GM18520 (cell line): Measurements from ENCODE around the gene NINJ2.
"Not testable (repeated sequence)": the region's sequence is repeated elsewhere in the genome, so short reads cannot be mapped to it uniquely, and the experiment has no call there.

Source experiments
- ATAC-seq: cut with Tn5 transposase; IDR thresholded peaks from one replicate; pipeline ENCODE4 v1.9.1; 2021; ENCODE audit not compliant: unreplicated experiment

The NINJ2 gene

DNA sequence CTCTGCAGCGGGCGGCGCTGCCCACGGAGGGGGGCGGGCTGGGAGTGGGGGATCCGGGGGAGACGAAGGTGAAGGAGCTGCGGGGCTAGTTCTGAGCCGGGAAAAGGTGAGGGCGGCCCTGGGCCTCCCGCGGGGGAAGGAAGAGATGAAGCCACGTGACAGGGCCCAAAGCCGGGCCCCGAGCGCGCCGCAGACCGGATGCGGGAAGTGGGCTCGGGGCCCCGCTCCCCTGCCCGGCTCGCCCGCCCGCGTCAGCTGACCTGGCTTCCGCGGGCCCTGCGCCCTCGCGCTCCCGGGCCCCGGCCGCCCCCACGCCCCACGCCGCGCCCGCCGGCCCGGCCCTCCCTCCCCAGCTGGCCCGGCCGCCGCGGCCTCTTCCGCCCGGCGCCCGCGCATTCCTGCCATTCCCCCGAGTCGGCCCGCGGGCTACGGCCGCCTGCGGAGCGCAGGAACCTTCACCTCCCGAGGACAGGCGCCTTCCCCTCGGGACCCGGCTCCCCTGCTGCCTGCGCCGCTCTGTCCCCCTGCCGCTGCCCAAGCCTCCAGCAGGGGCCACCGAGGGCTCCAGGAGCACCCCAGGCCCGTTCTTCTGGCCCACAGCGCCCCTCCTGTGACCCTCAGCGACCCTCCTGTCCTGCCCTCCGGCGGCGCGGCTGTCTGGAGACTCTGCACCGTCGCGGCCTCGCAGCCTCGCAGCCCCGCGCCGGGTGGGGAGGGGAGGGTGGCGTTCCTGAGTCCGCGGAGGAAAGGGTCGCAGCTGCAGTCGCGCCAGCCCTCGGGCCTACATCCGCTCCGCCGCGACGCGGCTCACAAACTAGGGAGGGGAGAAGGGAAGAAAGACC lies 20.4 kb downstream of the NINJ2 start:
- peak; percentile 58 for ATAC-seq

DNA sequence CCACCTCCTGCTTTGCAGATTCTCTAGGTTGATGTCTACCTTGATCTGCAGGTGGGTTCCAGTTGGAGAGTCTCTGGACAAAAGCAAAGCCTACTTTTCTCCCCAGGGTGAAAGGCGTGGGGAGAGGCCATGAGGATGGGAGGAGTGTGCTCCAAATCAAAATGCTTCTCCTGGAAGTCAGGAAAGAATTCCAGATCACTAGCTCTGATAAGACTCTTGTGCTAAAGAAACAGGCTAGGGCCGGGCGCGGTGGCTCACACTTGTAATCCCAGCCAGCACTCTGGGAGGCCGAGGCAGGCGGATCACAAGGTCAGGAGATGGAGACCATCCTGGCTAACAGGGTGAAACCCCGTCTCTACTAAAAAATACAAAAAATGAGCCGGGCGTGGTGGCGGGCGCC lies 21.9 kb downstream of the NINJ2 start:
- not testable (repeated sequence) for ATAC-seq

DNA sequence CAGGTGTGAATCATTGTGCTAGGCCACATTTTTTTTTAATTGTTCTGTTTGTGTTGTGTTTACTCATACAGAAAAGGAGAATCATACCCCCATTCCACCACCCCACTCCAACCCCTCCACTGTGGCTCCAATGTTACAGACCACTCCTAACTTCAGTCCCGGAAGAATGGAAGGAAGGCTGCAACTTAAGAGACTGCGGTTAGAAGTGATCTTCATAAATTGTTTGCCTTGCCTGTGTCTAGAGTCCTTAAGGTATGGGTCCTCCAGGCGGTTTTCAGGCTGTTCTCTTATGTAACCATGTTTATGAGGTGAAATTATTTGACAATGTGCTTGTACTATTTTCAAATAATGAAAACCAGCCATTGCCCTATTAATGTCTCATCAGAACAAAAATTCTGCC lies 22.5 kb downstream of the NINJ2 start:
- ATAC-seq = no peak

DNA sequence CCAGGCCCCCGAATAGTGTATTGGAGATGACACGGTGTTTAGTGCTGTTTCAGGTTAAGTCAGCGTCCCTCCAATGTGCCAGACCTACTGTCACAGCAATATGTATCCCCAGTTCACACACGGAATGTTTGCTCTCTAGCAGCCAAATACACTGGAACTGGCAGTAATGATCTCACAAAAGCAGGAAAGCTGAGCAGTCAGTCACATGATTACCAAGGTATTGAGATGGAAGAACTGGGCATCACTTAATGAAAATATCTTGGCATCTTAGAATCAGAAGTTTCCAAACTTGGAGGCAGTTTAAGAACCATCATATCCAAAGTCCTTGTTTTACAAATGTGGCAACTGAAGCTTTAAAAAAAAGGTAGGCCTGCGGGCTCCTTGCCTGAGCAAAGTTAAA lies 23.3 kb downstream of the NINJ2 start:
- ATAC-seq = no peak

DNA sequence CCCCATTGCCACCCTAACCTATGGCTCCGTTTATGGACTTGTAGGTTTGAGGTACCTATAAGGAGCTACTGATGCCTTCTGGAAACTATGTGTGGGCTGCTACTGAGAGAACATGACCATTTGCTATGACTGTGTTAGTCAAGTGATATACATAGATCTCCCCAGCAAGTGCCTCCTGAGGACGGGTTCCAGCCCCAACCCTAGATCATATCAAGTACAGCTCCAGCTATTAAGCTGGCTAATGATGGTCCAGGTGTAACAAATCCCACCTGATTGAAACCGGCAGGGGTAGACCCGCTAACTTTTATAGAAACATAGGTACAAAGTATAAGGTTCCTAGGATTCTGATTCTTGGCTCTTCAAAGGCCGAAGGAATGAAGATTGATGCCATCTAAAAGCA lies 23.7 kb downstream of the NINJ2 start:
- no peak for ATAC-seq

DNA sequence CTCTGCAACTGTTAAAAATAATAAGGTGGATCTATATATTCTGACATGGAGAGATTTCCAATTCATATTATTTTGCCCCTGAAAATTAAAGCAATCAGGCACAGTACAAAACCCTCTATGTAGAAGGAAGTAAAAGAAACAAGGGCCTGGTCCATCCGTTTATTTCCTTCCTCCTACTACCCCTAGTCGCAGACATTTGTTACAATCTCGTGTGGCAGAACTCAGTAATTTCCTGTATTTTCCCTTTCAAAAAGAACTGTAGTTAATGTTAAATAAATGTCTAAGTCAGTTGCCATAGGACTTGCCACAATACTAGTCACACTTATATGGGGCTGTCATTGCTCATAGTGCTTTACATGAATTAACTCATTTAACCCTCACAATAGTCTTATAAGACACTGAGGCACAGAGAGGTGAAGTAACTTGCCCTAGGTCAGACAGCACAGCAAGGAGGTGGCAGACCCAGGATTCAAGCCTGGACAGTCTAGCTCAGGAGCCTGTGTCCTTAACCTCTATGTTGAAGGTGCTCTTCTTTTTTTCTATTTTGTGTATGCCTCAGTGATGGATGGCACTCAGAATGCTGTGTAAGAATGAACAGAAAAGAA lies 24.2 kb downstream of the NINJ2 start:
- ATAC-seq = no peak

DNA sequence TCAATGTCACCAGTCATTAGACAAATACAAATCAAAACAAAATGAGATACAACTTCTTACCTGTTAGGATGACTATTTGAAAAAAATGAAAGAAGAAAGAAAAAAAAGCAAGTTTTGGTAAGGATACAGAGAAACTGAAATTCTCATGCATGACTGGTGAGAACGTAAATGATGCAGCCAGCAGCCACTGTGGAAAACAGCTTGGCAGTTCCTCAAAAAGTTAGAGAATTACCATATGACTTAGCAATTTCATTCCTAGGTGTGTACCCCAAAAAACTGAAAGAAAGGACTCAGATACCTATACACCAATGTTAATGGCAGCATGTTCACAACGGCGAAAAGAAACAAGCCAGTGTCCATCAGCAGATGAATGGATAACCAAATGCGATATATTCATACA lies 26.6 kb downstream of the NINJ2 start:
- no peak for ATAC-seq

DNA sequence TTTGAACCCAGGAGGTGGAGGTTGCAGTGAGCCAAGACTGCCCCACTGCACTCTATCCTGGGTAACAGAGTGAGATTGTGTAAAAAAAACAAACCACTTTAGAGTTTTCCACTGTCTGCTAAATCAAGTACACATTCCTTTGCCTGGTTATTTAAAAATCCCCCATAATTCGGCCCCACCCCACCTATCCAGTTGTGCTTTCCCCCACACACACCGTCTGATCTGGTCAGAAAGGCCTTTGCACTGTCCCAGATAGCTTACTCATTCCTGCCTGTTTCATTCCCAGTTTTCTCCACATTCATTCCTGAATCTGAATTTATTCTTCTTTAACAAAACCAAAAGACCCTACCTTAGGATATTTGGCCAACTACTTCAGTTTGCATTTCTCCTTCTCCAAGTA lies 29.5 kb downstream of the NINJ2 start:
- ATAC-seq = no peak

DNA sequence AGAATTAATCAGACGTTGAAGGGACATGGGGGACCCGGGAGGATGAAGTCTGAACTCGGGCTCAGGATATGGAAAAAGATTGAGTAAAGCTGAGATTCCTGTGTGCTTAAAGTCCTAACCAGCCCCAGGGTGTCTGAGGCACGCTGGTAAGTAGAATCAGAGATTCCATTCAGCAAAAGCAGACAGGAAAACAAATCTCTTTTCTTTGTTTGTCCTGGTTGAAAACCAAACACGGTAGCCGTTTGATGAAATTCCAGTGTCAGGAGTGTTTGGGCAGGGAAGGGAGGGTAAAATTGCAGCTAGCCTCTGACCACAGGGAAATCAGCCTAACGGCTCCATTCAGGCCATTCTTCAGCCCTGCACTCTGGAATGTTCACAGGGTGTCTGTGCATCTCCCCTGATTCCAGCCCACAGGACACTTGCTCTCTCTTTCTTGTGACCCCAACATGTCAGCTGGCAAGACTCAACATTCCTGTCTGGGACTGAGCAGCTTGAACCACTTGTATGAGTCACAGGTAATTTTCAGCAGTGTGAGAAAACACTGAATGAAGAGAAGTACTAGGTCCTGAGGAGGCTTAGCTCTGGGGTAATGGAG lies 31.0 kb downstream of the NINJ2 start:
- no peak for ATAC-seq

DNA sequence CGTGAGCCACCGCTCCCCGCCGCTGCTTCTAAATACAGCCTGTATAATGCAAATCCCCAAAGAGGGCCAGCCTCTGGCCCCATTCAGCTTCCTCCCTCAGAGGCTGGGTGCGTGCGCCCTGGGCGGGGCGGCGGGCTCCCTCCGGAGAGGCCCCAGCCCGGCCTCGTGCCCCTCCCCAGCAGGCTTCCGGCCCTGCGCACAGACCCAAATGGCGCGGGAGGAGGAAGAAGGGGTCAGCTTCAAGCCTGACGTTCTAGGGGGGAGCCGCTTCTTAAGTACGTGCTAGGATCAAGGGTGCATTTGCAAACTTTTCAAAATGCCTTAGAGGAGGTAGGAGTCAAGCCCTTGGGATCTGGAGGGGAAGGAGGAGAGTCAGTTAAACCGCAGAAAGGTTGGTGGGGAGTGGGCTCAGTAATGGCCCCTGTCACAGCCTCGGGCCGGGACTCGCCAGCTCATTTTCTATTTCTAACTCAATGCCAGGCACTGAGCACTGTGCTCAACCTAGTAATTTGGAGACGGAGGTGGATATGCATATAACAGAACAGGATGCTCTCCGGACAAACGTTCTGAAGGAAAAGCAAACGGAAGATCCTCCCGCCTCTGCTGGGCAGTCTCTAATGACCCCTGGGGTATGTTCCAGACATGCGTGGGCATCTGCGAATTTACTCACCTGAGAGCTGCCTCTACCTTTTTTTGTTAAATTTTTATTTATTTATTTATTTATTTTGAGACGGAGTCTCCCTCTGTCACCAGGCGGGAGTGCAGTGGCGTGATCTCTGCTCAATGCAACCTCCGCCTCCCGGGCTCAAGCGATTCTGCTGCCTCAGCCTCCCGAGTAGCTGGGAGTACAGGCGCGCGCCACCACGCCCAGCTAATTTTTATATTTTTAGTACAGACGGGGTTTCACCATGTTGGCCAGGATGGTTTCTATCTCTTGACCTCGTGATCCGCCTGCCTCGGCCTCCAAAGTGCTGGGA lies 32.3 kb downstream of the NINJ2 start:
- peak; percentile 93 for ATAC-seq

DNA sequence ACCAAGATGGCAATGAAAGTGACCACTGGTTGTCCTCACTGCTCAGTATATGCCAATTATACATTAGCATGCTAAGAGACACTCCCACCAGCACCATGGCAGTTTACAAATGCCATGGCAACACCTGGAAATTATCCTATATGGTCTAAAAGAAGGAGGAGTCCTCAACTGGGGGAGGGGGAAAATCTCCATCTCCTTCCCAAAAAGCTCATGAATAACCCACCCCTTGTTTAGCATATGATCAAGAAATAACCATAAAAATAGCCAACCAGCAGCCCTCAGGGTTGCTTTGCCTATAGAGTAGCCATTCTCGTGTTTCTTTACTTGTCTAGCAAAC lies 34.5 kb downstream of the NINJ2 start:
- ATAC-seq = not testable (repeated sequence)

DNA sequence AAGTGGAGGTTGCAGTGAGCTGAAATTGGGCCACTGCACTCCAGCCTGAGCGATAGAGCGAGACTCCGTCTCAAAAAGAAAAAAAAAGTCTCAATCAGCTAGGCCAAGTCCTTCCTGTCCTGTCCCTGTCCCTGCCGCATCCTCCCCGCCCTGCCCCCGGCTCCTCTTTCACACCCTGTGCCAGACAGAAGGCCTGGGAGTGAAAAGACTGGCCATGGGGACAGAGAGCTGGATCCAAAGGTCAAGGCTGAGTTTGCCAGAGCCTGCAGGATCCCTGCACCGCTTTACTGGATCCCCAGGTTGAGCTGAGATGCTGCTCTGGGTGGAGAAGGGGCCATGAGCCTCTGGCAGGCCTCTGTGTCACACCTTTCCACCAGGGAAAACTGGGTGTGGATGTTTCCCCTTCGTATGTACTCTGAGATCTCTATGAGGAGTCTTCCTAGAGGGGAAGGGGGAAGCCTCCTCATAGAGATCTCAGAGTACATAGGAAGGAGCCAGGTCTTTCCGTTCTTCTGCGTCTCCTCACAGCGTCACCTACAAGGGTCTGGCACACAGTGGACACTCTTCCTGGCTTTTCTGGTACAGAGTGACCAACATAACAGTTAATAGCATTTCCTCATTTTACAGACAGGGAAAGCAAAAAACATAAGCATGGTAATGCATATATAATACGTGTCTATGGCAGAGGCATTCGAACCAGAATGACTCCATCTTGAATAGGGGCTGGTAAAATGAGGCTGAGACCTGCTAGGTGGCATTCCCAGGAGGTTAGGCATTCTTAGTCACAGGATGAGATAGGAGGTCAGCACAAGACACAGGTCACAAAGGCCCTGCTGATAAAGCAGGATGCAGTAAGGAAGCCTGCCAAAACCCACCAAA lies 35.1 kb downstream of the NINJ2 start:
- ATAC-seq = no peak

DNA sequence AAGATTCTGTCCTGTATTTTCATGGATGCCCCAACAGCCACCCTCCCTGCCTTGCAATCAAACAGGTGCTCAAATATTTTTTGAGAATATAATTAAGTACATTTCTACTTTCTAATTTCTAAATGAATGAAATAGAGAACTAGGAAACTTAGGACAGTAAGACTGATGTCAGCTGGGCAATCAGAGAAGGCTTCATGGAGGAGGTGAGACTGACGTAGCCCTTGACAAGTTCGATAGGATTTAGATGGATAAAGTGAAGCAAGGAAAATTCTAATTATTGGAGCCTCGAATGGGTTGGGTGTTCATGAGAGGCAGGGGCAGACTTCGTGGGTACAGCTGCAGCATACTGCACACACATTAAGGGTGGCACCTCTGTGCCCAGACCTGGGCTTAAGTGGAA lies 36.0 kb downstream of the NINJ2 start:
- ATAC-seq = no peak

DNA sequence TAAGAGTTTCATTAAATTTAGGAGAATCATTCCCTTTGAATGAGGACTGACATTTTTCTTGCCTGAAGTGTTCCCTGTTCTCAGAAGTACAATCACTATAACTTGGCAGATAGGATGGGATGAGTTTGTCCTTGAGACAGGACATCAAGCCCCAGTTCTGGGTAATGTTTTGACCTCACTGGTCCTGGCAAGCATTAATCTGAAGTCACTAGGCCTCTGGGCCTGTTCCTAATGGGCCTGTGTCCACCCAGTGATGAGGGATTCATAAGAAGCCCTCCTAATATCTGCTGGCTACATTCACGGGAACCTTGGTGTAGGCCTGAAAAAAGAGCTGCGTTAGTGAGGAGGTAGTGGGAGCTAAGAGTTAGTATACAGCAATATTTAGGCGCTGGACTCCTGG lies 37.2 kb downstream of the NINJ2 start:
- no peak for ATAC-seq

DNA sequence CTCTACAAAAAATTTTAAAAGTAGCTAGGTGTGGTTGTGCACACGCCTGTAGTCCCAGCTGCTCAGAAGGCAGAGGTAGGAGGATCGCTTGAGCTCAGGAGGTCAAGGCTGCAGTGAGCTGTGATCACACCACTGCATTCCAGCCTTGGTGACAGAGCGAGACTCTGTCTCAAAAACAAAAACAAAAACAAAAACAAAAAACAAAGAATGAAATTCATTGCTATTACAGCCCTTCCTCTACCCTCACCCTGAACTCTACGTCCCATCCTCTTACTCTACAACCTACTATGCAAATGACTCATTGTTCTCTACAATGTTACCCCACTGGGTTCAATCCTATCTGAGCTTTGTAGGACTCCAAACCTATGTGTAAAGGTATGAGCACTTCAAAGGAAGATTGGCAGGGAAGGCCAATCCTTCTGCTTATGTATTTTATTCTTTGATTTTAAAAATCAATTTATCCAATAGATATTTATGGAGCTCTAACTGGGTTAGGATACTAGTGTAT lies 39.3 kb downstream of the NINJ2 start:
- ATAC-seq = no peak

DNA sequence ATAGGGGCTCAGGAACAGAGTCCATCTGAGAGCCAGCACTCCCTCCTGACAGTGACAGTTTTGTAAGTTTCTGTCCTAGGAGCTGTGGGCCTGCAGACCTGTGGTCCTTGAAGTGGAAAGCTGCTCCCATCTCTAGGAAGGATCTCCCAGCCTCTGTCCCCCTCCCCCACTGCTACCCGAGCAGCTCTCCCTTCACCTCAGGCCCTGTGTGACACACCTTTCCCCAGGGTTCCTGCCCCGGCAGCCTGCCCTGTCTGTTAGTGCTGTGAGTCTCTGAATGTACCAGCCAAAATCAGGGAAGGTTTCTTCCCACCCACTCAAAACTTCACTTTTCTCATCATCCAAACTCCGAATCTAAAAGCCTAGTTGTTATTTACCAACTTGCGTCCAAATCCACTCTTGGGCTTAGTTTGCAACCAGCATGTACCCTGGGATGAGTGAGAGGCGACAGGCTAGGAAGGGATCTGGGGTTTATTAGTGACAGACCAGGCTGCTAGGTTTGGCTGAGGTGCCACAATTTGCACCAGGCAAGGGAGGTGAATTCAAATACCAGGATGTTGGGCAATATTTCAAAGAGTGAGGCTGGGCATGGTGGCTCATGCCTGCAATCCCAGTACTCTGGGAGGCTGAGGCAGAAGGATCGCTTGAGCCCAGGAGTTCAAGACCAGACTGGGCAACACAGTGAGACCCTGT lies 39.9 kb downstream of the NINJ2 start:
- no peak for ATAC-seq

DNA sequence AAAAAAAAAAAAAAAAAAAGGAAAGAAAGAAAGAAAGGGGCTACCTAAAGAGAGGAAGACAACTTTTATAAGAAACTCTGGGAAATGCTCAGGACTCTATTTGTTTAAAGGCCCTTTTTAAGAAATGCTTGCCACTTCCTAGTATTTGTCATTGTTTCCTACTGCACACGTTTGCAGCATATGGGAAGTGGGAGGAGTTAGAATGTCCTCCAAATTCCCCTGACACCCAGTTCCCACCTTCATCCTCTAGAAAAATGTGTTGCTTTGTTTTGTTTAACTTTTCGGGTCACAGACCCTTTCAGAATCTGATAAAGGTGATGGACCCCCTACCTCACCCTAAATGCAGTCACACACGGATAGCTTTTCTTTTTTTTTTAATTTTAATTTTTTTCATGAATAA lies 40.8 kb downstream of the NINJ2 start:
- no peak for ATAC-seq

DNA sequence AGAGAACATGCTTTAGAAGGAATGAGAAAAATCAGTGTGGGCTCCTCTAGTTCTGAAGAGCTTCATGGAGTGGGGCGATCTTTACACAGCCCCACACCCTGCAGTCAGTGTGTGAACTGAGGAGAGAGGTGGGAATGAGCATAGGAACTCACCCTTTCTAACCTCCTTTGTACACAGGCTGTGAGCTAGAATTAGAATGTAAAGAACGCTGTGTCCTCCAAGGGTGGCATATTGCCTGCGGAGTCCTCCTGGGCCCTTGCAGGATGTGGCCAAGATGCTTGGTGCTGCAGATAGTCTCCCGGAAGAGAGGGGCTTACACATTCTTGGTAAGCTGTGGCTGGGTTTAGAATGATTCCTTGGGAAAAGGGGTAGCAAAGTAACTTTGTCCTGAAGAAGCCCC lies 43.9 kb downstream of the NINJ2 start:
- ATAC-seq = no peak

DNA sequence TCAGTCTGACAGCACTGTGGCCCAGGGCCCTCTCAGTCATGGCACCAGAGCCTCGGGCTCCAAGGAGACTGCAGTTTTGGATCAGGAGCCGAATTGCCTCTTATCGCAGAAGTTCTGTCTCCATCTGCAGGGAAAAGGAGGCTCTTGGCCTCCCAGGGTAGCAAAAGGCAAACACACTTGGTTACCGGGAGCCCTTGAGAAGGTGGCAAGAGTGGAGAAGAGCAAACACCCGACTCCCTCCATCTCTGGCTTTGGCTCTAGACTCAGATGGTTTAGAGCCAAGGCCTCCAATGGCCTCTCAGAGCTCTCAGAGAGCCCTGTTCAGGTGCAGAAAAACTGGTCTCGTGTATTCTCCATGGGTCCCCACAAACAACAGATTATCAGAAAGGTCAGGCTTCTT lies 44.6 kb downstream of the NINJ2 start:
- ATAC-seq = no peak
